VCaP (cell line): ENCODE data around the gene ADGRA1.

ENCODE experiments used
- H3K27ac ChIP-seq: fragments of 450-650 bp; 2 replicates; pipeline ENCODE4 v1.5.1; 2017
- CTCF ChIP-seq: fragments of 450-650 bp; conservative IDR thresholded peaks from 2 replicates; pipeline ENCODE4 v1.5.1; 2017; ENCODE audit warnings: mild to moderate bottlenecking, moderate library complexity

ADGRA1 gene

DNA sequence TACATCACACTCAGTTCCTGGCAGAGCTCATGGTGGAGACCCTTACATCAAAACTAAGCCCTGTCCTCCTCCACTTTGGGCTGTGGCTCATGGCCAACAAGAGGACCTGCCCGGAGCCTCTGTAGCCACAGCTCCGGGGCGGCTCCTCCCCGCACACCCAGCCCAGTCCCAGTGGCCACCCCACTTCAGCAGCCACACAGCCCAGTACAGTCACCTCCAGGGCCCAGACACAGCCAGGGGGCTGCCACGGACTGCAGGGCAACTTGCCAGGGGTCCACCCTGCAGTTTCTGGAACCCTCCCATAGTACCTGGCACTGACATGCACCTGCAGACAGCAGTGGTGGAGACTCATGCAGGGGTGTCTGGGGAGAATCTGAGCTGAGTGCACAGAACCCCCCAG, 11.8 kb downstream of the ADGRA1 start:
- TF ChIP-seq CTCF = no peak
- no peak overlapping the region for H3K27ac ChIP-seq

DNA sequence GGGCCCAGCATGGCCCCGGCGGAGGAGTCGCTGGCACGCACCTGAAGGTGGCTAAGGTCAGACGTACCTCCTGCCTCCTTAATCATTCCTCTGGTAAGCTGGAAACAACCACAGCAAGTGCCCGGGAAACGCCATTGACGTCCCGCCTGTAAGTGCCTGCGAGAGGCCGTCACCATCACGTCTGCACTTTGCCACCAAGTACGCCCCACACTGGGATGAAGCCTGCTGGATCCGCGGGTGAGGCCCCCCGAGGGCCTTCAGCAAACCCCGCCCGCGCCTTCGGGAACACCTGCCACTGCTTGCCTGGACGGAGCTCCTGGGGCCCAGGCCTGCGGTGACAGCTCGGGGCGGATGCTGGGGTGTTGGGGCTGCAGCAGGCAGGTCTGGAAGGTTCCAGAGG, 12.5 kb downstream of the ADGRA1 start:
- no peak overlapping the region for H3K27ac ChIP-seq
- no peak for TF ChIP-seq CTCF

GRCh38 chr10:133100706-133101415, 13.1 kb downstream of the ADGRA1 start:
- no peak for TF ChIP-seq CTCF

GRCh38 chr10:133101416-133101810, 13.7 kb downstream of the ADGRA1 start:
- H3K27ac ChIP-seq = no peak overlapping the region
- no peak for TF ChIP-seq CTCF

More at GRCh38 chr10:133100706-133101415, 13.1 kb downstream of the ADGRA1 start:
- H3K27ac ChIP-seq = no peak overlapping the region

GRCh38 chr10:133102415-133103095, 14.8 kb downstream of the ADGRA1 start:
- no peak for TF ChIP-seq CTCF
- no peak overlapping the region for H3K27ac ChIP-seq

DNA sequence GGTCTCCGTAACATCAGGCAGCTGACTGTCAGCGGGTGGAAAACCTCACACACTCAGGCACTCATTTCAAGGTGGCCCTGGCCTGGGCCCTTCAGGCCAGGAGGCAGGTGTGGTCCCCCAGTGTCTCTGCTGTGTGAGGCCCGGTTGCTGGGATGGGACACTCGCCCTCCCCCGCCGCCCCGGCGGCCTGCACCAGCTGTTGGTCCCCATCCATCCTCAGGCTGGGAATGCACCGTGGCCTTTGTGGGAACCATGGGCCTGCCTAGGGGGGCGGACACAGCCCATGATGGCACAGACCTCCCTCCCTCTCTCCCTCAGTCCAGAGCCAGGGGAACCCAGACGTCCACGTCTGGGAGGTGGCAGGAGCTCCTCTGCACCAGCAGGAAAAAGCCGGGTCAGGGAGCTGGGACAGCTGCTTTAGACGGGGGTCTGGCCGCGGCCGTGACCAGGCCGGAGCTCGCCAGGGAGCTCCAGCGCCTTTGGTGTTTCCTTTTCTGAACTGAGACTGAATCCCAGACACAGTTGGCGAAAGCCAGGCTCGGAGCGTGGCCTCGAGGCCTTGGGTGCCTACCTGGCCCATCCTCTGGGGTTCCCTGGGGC, 15.7 kb downstream of the ADGRA1 start:
- no peak for TF ChIP-seq CTCF
- H3K27ac ChIP-seq = no peak overlapping the region
